GM21367 (cell line): ENCODE measurements around the gene ITGA11.

ENCODE experiments used
- ATAC-seq: cut with Tn5 transposase; IDR thresholded peaks from one replicate; pipeline ENCODE4 v1.9.1; 2021; ENCODE audit not compliant: unreplicated experiment

Gene ITGA11

GRCh38 chr15:68379058-68379758, 52.8 kb downstream of the ITGA11 start:
- no peak for ATAC-seq

GRCh38 chr15:68378595-68378994, 53.4 kb downstream of the ITGA11 start:
- no peak for ATAC-seq

- no peak for ATAC-seq
These were observed 54.2 kb downstream of the ITGA11 start for GRCh38 chr15:68377766-68378165.

- ATAC-seq, result no peak
These were observed 55.4 kb downstream of the ITGA11 start for GRCh38 chr15:68376447-68377060.

GRCh38 chr15:68375716-68376220, 56.2 kb downstream of the ITGA11 start:
- no peak for ATAC-seq

- no peak for ATAC-seq
These were observed 56.8 kb downstream of the ITGA11 start for GRCh38 chr15:68375191-68375631.

GRCh38 chr15:68374168-68374745, 57.7 kb downstream of the ITGA11 start:
- no peak for ATAC-seq

- no peak for ATAC-seq
These were observed 58.9 kb downstream of the ITGA11 start for GRCh38 chr15:68373028-68373427.

- no peak for ATAC-seq
These were observed 59.6 kb downstream of the ITGA11 start for GRCh38 chr15:68372291-68372811.

- no peak for ATAC-seq
These were observed 60.1 kb downstream of the ITGA11 start for GRCh38 chr15:68371851-68372250.

- no peak for ATAC-seq
These were observed 60.8 kb downstream of the ITGA11 start for GRCh38 chr15:68371160-68371559.

- ATAC-seq, result no peak
These were observed 61.2 kb downstream of the ITGA11 start for GRCh38 chr15:68370768-68371151.

- no peak for ATAC-seq
These were observed 61.8 kb downstream of the ITGA11 start for GRCh38 chr15:68369931-68370767.

- no peak for ATAC-seq
These were observed 63.1 kb downstream of the ITGA11 start for GRCh38 chr15:68368731-68369435.

- ATAC-seq, result no peak
These were observed 64.0 kb downstream of the ITGA11 start for GRCh38 chr15:68367992-68368391.

GRCh38 chr15:68367226-68367625, 64.7 kb downstream of the ITGA11 start:
- ATAC-seq, result no peak

- no peak for ATAC-seq
These were observed 65.6 kb downstream of the ITGA11 start for GRCh38 chr15:68366314-68366713.

- ATAC-seq, result no peak
These were observed 66.2 kb downstream of the ITGA11 start for GRCh38 chr15:68365770-68366169.

GRCh38 chr15:68365140-68365745, 66.7 kb downstream of the ITGA11 start:
- no peak for ATAC-seq

GRCh38 chr15:68364660-68365035, 67.3 kb downstream of the ITGA11 start:
- no peak for ATAC-seq
